Testis (tissue), 3 donors: ENCODE measurements around the gene BLTP2. TPM values are rescaled to one million over a fixed set of nuclear protein-coding genes. Genes with fewer than 3 reads are reported as not detected.
A peak's percentile ranks its signal among the peaks of the same experiment; 100 is the strongest.

Experiments
- DNase-seq: peaks from one replicate; pipeline ENCODE4 v3.0.0-alpha.2; 2019
- H3K27ac ChIP-seq, 2 donors: fragments of 200-600 bp; sonication (generic); one replicate each; pipeline ENCODE4 v1.5.1; 2019
- H3K27me3 ChIP-seq: fragments of 200-600 bp; sonication (generic); one replicate; pipeline ENCODE4 v1.5.1; 2019
- H3K36me3 ChIP-seq: fragments of 200-600 bp; sonication (generic); one replicate; pipeline ENCODE4 v1.5.1; 2017; ENCODE audit warnings: low read depth; ENCODE audit errors: missing control alignments
- H3K4me1 ChIP-seq: fragments of 200-600 bp; sonication (generic); one replicate; pipeline ENCODE4 v1.5.1; 2019
- H3K4me3 ChIP-seq, 2 donors: fragments of 200-600 bp; sonication (generic); one replicate each; pipeline ENCODE4 v1.5.1; 2017 to 2019
- H3K9me3 ChIP-seq: fragments of 200-600 bp; sonication (generic); one replicate; pipeline ENCODE4 v1.5.1; 2017
- CTCF ChIP-seq, 3 experiments: fragments of 450-650 bp in 2 of 3; fragments of 200-600 bp in 1 of 3; sonication (generic) in 1 of 3; IDR thresholded peaks; one replicate each; pipeline ENCODE4 v1.5.1; 2016 to 2019; ENCODE audit warnings: antibody characterized with exemption in 3 of 3, mild to moderate bottlenecking in 2 of 3, moderate library complexity in 1 of 3
- POLR2A ChIP-seq: fragments of 450-650 bp; IDR thresholded peaks from one replicate; pipeline ENCODE4 v1.6.1; 2017; ENCODE audit warnings: antibody characterized with exemption, mild to moderate bottlenecking, moderate library complexity
- WGBS, 2 donors: methylation state at CpG; one replicate each; pipeline ENCODE4 v1.1.5; 2018; 5-methylcytosine and 5-hydroxymethylcytosine counted together
- intact Hi-C: fragments of 100-400 bp; cut with DNase I; formaldehyde crosslinking; loops from one replicate; pipeline ENCODE4 v1.15.1; 2023; ENCODE audit warnings: low total_unique reads
- polyA plus RNA-seq: library from polyadenylated mRNA; stranded (reverse); fragments of 350-450 nt; fragmentation: Illumina TruSeq; extraction: RNeasy Lipid Tissue Mini Kit (QIAGEN cat#74804); gene quantifications from one replicate; pipeline ENCODE4 v1.2.3, GENCODE V29; 2014; ENCODE audit warnings: low read depth, low replicate concordance; ENCODE audit not compliant: insufficient read depth
- total RNA-seq, 2 donors: library from RNA; depleted of rRNA; stranded (reverse); fragments of >200 nt; gene quantifications; one replicate each; pipeline ENCODE4 v1.2.3, GENCODE V29; 2016

Gene BLTP2
- total and polyA plus RNA-seq, 3 donors from 2014 or later: 84.7 to 147 (median 128) TPM

DNA sequence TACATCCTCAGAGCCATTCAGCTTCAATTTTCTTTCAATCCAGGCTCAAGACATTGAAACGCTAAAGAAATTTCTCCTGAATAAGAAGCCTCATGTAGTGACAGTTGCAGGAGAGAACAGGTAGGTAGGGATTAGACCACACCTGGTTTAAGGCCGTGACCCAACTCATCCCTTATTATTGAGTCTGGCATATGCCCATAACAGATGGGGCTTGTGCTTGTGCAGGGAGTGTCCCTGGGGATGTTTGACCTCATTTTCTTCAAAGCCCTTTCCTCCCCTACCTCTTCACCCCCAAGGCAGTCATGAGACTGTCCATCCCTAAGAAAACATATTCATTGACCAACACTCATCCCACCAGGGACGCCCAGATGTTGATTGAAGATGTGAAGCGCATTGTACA, 41.3 kb upstream of the BLTP2 start:
- no peaks in the 10 kb centered on the region for H3K27me3 ChIP-seq
- H3K4me3 ChIP-seq: no peak overlapping the region
- intact Hi-C loops: no loop called here
- TF ChIP-seq CTCF (IDR thresholded peaks at IDR 0.05) (no peak), POLR2A (no peak)
- WGBS, 2 donors: 93 to 94% methylated on average over 4 of the region's 4 CpGs
- H3K27ac ChIP-seq: no peak overlapping the region
- no peak for DNase-seq
- H3K36me3 ChIP-seq: no peaks in the 10 kb centered on the region
- no peaks in the 10 kb centered on the region for H3K4me1 ChIP-seq
- H3K9me3 ChIP-seq: no peaks in the 10 kb centered on the region

GRCh38 chr17:28685366-28685765, 40.4 kb upstream of the BLTP2 start:
- no peaks in the 10 kb centered on the region for H3K4me1 ChIP-seq
- 86 to 89% methylated on average over 5 of the region's 5 CpGs for WGBS, 2 donors
- no peak overlapping the region for H3K27ac ChIP-seq
- no peak for DNase-seq
- no peak for TF ChIP-seq CTCF (IDR thresholded peaks at IDR 0.05)
- no peak for TF ChIP-seq POLR2A
- no peak overlapping the region for H3K4me3 ChIP-seq
- no peaks in the 10 kb centered on the region for H3K36me3 ChIP-seq
- H3K27me3 ChIP-seq: no peaks in the 10 kb centered on the region
- H3K9me3 ChIP-seq: no peaks in the 10 kb centered on the region
- intact Hi-C loops: no loop called here

- no peak overlapping the region for H3K4me3 ChIP-seq
- peak; percentile 89 for DNase-seq
- H3K9me3 ChIP-seq: no peaks in the 10 kb centered on the region
- intact Hi-C loops: no loop called here
- H3K27ac ChIP-seq: no peak overlapping the region
- TF ChIP-seq POLR2A: no peak
- TF ChIP-seq CTCF (IDR thresholded peaks at IDR 0.05): peak in 1 of 3 experiments; percentile 13
- no peaks in the 10 kb centered on the region for H3K36me3 ChIP-seq
- H3K27me3 ChIP-seq: no peaks in the 10 kb centered on the region
- no peaks in the 10 kb centered on the region for H3K4me1 ChIP-seq
- 33 to 71% methylated on average over 3 of the region's 3 CpGs for WGBS, 2 donors
These were observed 40.0 kb upstream of the BLTP2 start for GRCh38 chr17:28684963-28685362.

DNA sequence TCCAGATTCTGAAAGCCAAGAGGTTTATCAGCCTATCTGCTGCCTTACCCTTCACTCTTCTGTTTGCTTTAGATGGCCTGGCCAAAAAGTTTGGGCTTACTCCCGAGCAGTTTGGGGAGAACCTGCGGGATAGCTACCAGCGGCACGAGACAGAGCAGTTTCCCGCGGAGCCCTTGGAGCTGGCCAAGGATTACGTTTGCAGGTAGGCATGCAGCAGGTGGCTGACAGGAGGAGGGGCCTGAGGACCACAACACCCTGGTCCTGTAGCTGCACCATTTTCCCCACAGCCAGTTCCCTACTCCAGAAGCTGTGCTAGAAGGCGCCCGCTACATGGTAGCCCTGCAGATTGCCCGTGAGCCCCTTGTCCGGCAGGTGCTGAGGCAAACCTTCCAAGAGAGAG, 37.7 kb upstream of the BLTP2 start:
- intact Hi-C loops: no loop called here

More for the DNA sequence above, 37.7 kb upstream of the BLTP2 start:
- no peaks in the 10 kb centered on the region for H3K9me3 ChIP-seq
- no peaks in the 10 kb centered on the region for H3K4me1 ChIP-seq
- H3K27me3 ChIP-seq: no peaks in the 10 kb centered on the region
- H3K4me3 ChIP-seq: no peak overlapping the region
- TF ChIP-seq CTCF (IDR thresholded peaks at IDR 0.05) (no peak), POLR2A (no peak)
- no peak for DNase-seq
- no peaks in the 10 kb centered on the region for H3K36me3 ChIP-seq
- H3K27ac ChIP-seq: no peak overlapping the region
- 92 to 94% methylated on average over 2 to 11 of the region's 11 CpGs for WGBS, 2 donors
